Astrocyte (in vitro differentiated cells and primary cell): ENCODE measurements around the gene MIF. TPM values are rescaled to one million over a fixed set of nuclear protein-coding genes. Genes with fewer than 3 reads are reported as not detected.

Experiments
- DNase-seq: peaks from one replicate; pipeline ENCODE4 v3.0.0-alpha.2; 2010; ENCODE audit warnings: low read depth
- FAIRE-seq: peaks from 2 replicates; lab custom pipeline; 2011; peaks lifted over from hg19 to GRCh38; lab: Jason Lieb, UNC
- H2AFZ ChIP-seq: 2 replicates; pipeline ENCODE4 v1.6.0; 2012; ENCODE audit warnings: low read depth, low read length, inconsistent platforms
- H3K27ac ChIP-seq: 2 replicates; pipeline ENCODE4 v1.5.1; 2011; ENCODE audit warnings: low read depth, low read length, inconsistent platforms
- H3K27me3 ChIP-seq: 2 replicates; pipeline ENCODE4 v1.6.0; 2011; ENCODE audit warnings: low read length, inconsistent platforms; ENCODE audit not compliant: insufficient read depth
- H3K36me3 ChIP-seq: 2 replicates; pipeline ENCODE4 v1.5.1; 2011; ENCODE audit warnings: low read length, inconsistent platforms; ENCODE audit not compliant: insufficient read depth
- H3K4me1 ChIP-seq: 2 replicates; pipeline ENCODE4 v1.5.1; 2011; ENCODE audit warnings: low read length, inconsistent platforms; ENCODE audit not compliant: insufficient read depth
- H3K4me2 ChIP-seq: 2 replicates; pipeline ENCODE4 v1.6.0; 2012; ENCODE audit warnings: low read length, inconsistent platforms
- H3K4me3 ChIP-seq: 2 replicates; pipeline ENCODE4 v1.5.1; 2011; ENCODE audit warnings: low read depth, mild to moderate bottlenecking, low read length, inconsistent platforms; ENCODE audit not compliant: insufficient read depth
- H3K79me2 ChIP-seq: 2 replicates; pipeline ENCODE4 v1.6.0; 2012; ENCODE audit warnings: mild to moderate bottlenecking, low read length, inconsistent platforms; ENCODE audit not compliant: insufficient read depth
- H3K9ac ChIP-seq: 2 replicates; pipeline ENCODE4 v1.6.0; 2012; ENCODE audit warnings: mild to moderate bottlenecking, low read length, inconsistent platforms
- H3K9me3 ChIP-seq: 2 replicates; pipeline ENCODE4 v1.5.1; 2012; ENCODE audit warnings: low read depth, mild to moderate bottlenecking, low read length, inconsistent platforms; ENCODE audit not compliant: insufficient read depth
- H4K20me1 ChIP-seq: 2 replicates; pipeline ENCODE4 v1.6.0; 2012; ENCODE audit warnings: low read length, inconsistent platforms; ENCODE audit not compliant: insufficient read depth
- H3K27ac Mint-ChIP-seq: one replicate; pipeline ENCODE4 v1.8.0; 2021; ENCODE audit warnings: mild to moderate bottlenecking, mixed read lengths; ENCODE audit not compliant: unreplicated experiment
- H3K27me3 Mint-ChIP-seq: one replicate; pipeline ENCODE4 v1.8.0; 2021; ENCODE audit warnings: low read depth, mixed read lengths; ENCODE audit not compliant: unreplicated experiment
- H3K36me3 Mint-ChIP-seq: one replicate; pipeline ENCODE4 v1.8.0; 2021; ENCODE audit warnings: low read depth, mixed read lengths; ENCODE audit not compliant: unreplicated experiment
- H3K4me1 Mint-ChIP-seq: one replicate; pipeline ENCODE4 v1.8.0; 2021; ENCODE audit warnings: low read depth, mixed read lengths; ENCODE audit not compliant: unreplicated experiment
- H3K4me3 Mint-ChIP-seq: one replicate; pipeline ENCODE4 v1.8.0; 2021; ENCODE audit warnings: mild to moderate bottlenecking, moderate library complexity, mixed read lengths; ENCODE audit not compliant: unreplicated experiment
- H3K9me3 Mint-ChIP-seq: one replicate; pipeline ENCODE4 v1.8.0; 2021; ENCODE audit warnings: mild to moderate bottlenecking, mixed read lengths; ENCODE audit not compliant: unreplicated experiment
- EZH2 ChIP-seq: IDR thresholded peaks from 2 replicates; pipeline ENCODE4 v1.6.1; 2012; ENCODE audit warnings: mild to moderate bottlenecking, low read length, inconsistent platforms; ENCODE audit not compliant: insufficient read depth
- total RNA-seq: library from RNA; stranded (reverse); gene quantifications from 2 replicates; pipeline ENCODE4 v1.2.1, GENCODE V29; 2021
- TF ChIP-seq, protein P1 (sequence below): IDR thresholded peaks from 2 replicates; pipeline ENCODE4 v1.5.1; 2011; ENCODE audit warnings: low read depth, mild to moderate bottlenecking, inconsistent platforms, low read length, moderate library complexity; ENCODE audit not compliant: insufficient read depth

MIF gene
- total RNA-seq, 1 donor from 2014 or later: 906 TPM

GRCh38 chr22:23892706-23893105 is 1.5 kb upstream of the MIF start:
- Histone ChIP-seq H3K4me1 (peaks cover 28% of the 10 kb centered on the region), H3K9me3 (no peaks in the 10 kb centered on the region), H2AFZ (no peak overlapping the region), H3K4me3 (no peak overlapping the region), H3K79me2 (peaks cover 23% of the 10 kb centered on the region), H3K9ac (no peak overlapping the region), H4K20me1 (peaks cover 28% of the 10 kb centered on the region), H3K36me3 (peaks cover 8% of the 10 kb centered on the region), H3K4me2 (no peak overlapping the region), H3K27me3 (no peaks in the 10 kb centered on the region), H3K27ac (no peak overlapping the region)
- Mint-ChIP-seq H3K27ac (peak overlapping the region; percentile 89), H3K27me3 (peaks cover 2% of the 10 kb centered on the region), H3K9me3 (no peaks in the 10 kb centered on the region), H3K4me1 (peaks cover 27% of the 10 kb centered on the region), H3K36me3 (peaks cover 11% of the 10 kb centered on the region), H3K4me3 (peak overlapping the region; percentile 57)
- no peak for DNase-seq
- FAIRE-seq: no peak
- TF ChIP-seq, protein P1, sequence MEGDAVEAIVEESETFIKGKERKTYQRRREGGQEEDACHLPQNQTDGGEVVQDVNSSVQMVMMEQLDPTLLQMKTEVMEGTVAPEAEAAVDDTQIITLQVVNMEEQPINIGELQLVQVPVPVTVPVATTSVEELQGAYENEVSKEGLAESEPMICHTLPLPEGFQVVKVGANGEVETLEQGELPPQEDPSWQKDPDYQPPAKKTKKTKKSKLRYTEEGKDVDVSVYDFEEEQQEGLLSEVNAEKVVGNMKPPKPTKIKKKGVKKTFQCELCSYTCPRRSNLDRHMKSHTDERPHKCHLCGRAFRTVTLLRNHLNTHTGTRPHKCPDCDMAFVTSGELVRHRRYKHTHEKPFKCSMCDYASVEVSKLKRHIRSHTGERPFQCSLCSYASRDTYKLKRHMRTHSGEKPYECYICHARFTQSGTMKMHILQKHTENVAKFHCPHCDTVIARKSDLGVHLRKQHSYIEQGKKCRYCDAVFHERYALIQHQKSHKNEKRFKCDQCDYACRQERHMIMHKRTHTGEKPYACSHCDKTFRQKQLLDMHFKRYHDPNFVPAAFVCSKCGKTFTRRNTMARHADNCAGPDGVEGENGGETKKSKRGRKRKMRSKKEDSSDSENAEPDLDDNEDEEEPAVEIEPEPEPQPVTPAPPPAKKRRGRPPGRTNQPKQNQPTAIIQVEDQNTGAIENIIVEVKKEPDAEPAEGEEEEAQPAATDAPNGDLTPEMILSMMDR: no peak
- TF ChIP-seq EZH2: no peak

GRCh38 chr22:23893121-23893944 is 850 bp upstream of the MIF start:
- Histone ChIP-seq H3K4me3 (peak overlapping the region; percentile 75), H3K4me1 (peaks cover 25% of the 10 kb centered on the region), H3K9me3 (no peaks in the 10 kb centered on the region), H3K27ac (peak overlapping the region; percentile 93), H3K79me2 (peaks cover 23% of the 10 kb centered on the region), H4K20me1 (peaks cover 34% of the 10 kb centered on the region), H3K4me2 (peak overlapping the region; percentile 94), H3K36me3 (peaks cover 8% of the 10 kb centered on the region), H2AFZ (peak overlapping the region; percentile 81), H3K9ac (peak overlapping the region; percentile 85), H3K27me3 (no peaks in the 10 kb centered on the region)
- H3K36me3 Mint-ChIP-seq: peaks cover 15% of the 10 kb centered on the region
- H3K4me3 Mint-ChIP-seq: peak overlapping the region; percentile 83
- TF ChIP-seq EZH2: no peak
- TF ChIP-seq, protein P1: no peak
- FAIRE-seq: no peak
- no peak for DNase-seq
- peak overlapping the region; percentile 96 for H3K27ac Mint-ChIP-seq
- peaks cover 2% of the 10 kb centered on the region for H3K27me3 Mint-ChIP-seq
- H3K4me1 Mint-ChIP-seq: peaks cover 29% of the 10 kb centered on the region
- H3K9me3 Mint-ChIP-seq: no peaks in the 10 kb centered on the region
